Testis (tissue), 2 donors: ENCODE results near the gene MYO1B.

ENCODE experiments used
- CTCF ChIP-seq, 3 experiments: fragments of 450-650 bp in 2 of 3; fragments of 200-600 bp in 1 of 3; sonication (generic) in 1 of 3; IDR thresholded peaks; one replicate each; pipeline ENCODE4 v1.5.1; 2016 to 2019; ENCODE audit warnings: antibody characterized with exemption in 3 of 3, mild to moderate bottlenecking in 2 of 3, moderate library complexity in 1 of 3
- POLR2A ChIP-seq: fragments of 450-650 bp; IDR thresholded peaks from one replicate; pipeline ENCODE4 v1.6.1; 2017; ENCODE audit warnings: antibody characterized with exemption, mild to moderate bottlenecking, moderate library complexity

GRCh38 chr2:191328150-191328809 is 83.1 kb downstream of the MYO1B start:
- no peak for TF ChIP-seq CTCF (IDR thresholded peaks at IDR 0.05)
- no peak for TF ChIP-seq POLR2A
